Measurements from ENCODE around the gene SKI. TPM values are rescaled to one million over a fixed set of nuclear protein-coding genes. Genes with fewer than 3 reads are reported as not detected.

SKI gene
- total RNA-seq, 1 donor from 2014 or later = 34.8 TPM

DNA sequence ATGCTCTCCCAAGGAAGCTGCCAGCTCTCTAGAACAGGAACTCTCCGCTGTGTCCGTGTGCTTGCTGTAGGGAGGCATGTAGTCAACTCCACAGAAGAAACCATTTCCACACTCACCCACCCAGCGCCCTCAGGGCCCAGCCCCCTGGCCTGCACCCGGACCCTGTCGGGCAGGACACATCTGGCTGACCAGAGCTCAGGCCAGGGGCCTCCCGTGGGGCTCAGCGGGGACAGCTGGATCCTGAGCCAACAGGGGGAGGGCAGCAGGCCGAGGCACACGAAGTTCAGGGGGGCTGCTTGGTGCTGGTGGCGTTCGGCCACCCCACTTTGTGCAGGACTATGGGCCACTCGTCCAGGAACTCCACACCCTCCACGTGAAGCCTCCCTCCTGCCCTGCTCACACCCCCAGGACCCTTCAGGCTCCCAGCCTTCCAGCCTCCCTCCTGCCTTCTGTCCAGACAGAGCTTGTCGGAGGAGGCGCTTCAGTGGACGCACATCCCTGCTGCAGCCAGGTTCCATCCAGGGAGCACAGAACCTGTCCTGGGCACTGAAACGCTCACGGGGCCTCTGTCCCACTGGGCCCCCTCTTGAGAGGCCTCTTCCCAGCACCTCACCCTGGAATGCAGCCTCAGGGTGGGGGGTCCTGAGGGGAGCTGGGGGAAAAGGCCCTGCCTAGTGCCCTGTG is 18.6 kb upstream of the SKI start:
- DNase-seq (ENCODE audit: low read depth) = no peak

DNA sequence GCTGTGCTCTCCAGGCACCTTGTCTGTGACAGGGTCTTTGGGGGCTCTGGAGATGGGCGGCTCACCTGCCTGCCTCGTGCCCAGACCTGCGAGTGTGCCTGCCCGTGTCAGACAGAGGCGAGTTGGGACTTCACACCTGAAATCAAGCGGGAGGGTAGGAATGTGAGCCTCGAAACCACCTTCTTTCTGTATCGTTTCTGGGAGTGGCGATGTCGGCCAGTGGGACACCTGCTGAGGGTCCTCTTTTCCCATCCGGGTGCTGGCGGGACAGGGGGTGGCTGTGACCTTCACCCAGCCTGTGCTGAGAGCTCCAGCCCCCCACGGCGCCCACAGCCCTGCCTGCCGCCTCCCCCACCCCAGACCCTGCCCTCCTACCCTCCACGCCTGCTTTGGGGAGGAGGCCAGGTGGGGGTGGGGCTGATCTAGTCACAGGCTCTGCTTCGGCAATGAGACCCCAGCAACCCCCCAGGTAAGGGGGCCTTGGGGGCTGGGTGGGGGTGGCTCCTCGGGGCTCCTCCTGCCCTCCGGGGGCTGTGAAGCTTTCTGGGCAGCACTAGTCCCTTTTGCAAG is 17.9 kb upstream of the SKI start:
- no peak for DNase-seq (ENCODE audit: low read depth)

DNA sequence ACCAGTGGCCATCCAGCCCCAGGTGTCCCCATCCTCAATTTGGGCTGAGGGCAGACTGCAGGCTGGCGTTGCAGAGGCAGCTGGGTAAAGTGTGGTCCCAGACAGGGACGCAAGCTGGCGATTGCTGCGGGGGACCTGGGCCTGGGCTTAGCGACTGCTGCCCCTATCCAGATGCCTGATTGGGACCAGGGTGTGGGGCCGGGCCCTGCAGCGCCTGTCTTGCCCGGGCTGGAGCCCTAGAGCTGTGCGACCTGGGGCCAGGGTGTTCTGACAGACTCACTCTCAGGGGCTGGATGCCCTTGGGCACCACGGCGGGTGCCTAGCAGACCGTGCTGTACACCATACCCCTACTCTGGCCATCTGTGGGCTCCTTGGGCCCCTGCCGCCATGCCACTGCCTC is 17.3 kb upstream of the SKI start:
- DNase-seq (ENCODE audit: low read depth) = no peak

DNA sequence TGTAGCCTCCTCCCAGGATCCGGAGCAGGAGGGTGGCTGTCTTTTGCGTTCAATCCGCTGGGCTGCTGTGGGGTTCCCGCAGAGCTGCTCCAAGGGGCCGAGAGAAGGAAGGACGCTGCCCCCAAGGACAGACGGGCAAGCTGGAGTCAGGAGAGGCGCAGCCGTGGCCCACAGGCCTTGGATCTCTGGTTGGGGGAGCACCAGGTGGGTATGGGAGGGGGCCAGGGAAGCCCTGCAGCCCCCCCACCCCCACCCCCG is 15.9 kb upstream of the SKI start:
- DNase-seq (ENCODE audit: low read depth) = no peak

DNA sequence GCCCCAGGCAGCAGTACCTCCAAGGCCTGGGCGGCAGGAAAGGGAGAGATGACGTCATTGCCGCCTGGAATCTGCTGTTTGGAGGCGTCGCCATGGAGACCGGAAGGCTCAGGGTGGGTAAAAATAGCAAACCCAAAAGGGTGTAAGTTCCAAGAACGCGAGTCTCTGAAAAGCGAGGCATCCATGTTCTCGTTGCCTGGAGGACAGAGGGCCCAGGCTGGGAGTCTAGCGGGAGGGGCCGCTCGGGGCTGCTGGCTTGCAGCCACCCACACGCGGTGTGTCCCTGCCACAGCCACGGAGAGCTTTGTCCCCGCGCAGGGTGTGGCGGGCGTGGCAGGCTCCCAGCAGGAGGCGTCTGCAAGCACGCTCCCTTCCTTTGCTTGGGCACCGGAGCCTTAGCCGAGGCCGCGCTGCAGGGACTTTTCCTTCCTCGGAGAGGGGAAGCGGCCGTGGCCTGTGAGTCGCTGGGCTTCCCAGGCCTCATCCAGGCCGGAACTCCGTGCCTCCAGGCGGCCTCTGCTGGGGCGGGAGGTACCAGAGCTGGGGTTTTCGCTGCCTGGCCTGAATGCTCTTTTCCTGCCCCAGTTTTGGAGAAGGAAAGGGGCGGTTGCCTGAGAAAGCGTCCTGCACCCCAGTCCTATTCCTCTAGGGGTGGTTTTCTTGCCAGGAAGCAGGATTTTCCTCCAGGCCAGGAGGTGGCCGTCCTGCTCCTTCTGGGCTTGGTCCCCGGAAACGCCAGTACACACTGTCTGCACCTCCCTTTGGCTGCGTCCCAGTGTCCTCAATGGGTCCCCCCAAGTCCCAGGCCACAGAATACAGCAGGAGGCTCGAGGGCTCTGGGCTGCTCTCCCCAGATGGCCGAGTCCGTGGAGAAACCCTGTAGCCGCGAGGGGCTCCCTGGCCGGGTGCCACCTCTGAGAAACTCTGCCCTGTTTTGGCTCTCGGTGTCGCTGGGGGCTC is 15.3 kb upstream of the SKI start:
- DNase-seq (ENCODE audit: low read depth) = peak; percentile 89

DNA sequence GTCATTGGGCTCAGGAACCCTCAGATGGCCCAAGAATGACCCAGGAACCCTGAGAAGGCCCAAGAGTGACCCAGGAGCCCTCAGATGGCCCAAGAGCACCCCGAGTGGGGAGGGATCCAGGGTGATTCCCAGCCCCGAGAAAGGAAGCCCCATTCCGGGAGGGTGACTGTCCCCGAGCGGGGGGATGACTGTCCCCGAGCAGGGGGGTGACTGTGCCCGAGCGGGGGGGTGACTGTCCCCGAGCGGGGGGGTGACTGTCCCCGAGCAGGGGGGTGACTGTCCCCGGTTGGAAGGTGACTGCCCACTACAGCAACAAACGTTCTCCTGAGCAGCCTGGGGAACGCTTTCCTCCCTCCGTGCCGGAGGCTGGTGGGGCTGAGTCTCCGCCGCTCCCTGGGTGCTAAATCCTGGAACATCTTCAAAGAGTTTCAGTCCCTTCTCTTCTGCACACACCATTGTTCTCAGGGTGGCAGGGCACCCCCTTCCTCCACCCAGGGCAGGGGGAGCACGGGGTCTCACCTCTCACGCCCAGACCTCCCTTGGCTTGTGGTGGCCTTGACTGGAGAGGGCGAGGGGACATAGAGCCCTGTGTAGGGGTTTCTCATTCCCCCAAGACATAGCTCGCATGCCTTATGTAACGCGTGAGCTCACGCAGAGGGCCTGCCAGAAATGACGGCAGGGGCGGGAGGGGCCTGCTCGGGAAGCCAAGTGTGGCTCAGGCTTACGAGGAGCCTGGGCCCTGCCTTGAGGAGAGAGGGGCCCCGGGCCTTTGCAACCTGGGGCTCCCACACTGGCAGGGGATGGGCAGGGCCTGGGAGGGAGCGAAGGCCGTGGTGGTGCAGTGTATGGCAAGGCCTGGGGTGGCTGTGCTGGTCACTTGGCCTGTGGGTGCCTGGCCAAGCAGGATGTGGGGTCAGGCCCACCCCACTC is 14.3 kb upstream of the SKI start:
- no peak for DNase-seq (ENCODE audit: low read depth)

DNA sequence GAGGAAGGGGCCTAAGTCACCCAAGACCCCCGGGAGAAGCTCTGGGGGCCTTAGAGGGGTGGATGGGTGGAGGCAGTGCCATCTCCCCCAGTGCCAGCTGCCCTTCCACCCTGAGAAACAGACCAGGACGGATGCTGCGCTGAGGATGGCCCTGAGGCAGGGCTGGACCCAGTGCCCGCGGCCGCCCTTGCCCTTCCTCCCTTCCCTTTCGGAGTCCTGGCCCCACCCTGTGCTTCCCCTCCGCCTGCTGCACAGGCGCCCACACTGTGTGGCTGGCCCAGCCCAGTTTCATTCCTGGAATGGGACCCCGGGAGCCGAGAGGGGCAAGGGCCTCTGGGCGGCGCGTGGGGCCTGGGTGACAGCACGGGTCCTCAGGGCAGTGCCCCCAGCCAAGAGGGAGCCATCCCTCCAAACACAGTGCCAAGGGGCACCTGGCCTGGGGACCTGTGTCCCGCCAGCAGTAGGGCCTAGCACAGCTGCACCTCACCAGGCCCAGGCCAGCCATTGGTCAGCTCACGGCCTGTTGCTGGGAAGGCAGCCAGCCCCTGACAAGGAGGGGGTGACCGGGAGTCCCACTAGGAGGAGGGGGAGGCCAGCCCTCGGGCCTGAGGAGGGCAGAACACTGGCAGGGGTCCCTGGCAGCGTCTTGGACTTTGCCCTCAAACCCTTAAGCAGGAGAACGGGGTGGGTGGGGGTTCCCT is 13.4 kb upstream of the SKI start:
- DNase-seq (ENCODE audit: low read depth) = no peak

DNA sequence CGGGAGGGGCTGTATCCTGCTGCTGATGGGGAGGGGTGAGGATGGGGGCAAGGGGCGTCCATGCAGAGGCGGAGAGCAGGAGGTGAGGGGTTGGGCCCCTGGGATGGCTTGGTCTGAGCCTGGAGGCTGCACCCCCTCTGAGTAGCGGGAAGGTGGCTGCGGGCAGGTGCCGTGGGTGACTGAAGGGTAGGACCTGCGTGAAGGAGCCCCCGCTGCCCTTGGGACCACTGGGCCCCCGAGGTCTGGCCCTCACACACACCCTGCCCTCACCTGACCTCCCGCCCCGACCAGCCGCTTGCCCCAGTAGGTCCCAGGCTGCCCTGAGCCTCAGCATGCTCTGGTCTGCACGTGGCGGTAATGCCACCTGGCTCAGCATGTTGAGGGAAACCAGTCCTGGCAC is 12.8 kb upstream of the SKI start:
- DNase-seq (ENCODE audit: low read depth) = no peak

DNA sequence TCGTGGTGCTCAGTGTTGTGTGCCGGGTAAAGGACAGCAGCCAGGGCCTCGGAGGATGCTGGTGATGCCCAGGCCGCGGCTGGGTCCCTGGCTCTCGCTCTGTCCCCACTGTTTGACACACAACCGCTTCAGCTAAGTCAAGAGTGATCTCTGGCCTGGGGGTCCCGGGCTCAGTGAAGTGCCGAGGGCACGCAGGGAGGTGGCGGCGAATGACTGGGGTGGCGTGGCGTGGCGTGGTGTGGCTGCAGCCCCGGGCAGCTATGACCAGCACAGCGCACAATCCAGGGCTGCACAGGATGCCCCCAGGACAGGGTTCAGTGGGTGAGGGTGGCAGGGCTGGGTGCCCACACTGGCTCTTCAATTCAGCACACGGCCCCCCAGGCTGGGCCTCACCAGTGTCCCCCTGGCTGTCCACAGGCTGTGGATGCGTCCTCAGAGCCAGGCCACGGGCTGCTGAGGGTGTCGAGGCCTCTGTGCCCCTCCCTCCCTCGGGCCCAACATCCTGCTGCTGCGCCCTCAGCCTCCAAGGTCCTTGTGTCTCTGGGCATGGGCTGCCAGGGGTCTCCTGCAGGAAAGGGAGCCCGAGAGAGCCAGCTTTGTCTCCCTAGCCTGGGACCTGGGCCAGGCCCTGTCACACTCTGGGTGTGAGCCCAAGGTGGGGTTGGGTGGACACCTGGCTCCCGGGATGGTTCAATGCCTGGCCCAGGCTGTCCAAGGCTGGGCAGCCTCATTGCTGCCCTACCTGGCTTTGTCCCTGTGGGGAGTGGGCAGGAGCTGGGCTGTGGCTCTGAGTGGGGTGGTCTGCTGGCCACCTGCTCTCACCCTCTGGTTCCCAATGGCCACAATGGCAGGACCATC is 12.0 kb upstream of the SKI start:
- DNase-seq (ENCODE audit: low read depth) = no peak

DNA sequence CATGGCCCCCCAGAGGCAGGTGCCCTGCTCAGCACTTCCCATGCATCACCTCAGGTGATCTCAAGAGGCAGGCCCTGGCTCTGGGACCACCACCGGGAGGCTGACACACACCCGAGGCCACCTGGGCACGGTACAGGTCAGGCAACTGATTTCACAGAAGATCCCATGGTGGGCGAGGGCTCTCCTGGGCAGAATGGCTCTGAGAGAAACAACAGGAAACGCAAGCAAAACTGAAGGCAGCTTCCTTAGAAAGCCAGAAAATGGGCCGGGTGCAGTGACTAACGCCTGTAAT is 11.4 kb upstream of the SKI start:
- no peak for DNase-seq (ENCODE audit: low read depth)

DNA sequence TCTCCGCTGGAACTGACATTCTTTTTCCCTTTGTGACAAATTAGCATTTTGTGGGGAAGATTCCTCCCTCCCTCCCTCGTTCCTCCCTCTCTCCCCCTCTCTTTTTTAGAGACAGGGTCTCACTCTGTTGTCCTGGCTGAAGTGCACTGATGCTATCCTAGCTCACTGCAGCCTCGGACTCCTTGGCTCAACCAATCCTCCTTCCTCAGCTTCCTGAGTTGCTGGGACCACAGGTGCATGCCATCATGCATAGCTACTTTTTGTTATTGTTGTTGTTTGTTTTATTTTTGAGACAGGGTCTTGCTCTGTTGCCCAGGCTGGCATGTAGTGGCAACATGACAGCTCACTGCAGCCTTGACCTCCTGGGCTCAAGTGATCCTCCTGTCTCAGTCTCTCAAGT is 6.8 kb upstream of the SKI start:
- DNase-seq (ENCODE audit: low read depth) = no peak

DNA sequence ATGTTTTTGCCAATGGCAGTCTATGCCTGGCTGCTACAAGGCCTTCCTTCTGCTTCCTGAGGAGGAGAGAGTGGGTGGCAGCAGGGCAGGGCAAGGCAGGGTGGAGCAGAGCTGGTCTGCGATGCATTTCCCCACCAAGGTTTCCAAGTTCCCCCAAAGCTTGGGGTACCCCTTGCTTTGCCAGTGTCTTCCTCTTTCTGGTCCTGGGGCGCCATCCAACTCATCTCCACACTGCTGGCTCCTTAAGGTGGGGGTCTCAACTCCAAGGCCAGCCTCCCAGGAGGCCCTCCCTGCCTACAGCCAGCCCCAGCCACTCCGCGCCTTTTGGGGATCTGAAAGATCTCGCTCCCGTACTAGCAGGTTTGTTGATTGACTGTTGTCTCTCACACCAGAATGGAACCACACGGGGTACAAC is 3.9 kb upstream of the SKI start:
- no peak for DNase-seq (ENCODE audit: low read depth)

DNA sequence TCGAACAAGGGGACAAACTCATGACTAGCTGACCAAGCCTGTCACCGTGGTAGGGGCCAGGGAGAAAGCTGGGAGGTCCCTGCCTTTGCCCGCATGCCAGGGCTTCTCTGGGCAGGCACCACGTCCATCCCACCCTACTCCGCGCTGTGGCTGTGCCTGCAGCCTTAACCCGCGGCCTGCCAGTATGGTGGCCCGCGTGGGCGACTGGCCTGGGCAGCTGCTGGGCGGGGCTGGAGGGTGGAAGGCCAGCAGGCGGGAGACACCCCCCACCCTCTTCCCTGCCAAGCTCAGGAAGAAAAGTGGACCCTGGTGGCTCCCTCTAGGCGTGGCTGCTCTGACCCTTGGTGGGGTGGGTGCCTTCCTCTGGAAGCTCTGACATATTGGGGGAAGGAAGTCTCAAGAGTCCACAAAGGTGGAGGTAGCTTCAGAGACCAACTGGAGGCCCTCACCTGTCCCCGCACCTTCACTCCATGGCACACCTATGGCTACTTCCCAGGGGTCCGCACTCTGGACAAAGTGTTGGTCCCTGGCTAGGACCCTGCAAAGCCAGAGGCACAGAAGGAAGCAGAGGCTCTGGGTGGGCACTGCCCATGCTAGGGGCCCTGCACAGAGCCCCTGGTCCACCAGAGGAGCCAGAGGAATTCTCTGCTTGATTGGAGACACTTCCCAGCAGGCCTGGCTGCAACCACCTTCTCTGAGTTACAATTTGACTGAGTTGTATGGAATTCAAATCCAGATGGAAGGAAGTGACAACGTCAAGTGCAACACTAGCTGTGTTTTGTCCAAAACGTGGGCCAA is 3.3 kb upstream of the SKI start:
- DNase-seq (ENCODE audit: low read depth) = no peak

DNA sequence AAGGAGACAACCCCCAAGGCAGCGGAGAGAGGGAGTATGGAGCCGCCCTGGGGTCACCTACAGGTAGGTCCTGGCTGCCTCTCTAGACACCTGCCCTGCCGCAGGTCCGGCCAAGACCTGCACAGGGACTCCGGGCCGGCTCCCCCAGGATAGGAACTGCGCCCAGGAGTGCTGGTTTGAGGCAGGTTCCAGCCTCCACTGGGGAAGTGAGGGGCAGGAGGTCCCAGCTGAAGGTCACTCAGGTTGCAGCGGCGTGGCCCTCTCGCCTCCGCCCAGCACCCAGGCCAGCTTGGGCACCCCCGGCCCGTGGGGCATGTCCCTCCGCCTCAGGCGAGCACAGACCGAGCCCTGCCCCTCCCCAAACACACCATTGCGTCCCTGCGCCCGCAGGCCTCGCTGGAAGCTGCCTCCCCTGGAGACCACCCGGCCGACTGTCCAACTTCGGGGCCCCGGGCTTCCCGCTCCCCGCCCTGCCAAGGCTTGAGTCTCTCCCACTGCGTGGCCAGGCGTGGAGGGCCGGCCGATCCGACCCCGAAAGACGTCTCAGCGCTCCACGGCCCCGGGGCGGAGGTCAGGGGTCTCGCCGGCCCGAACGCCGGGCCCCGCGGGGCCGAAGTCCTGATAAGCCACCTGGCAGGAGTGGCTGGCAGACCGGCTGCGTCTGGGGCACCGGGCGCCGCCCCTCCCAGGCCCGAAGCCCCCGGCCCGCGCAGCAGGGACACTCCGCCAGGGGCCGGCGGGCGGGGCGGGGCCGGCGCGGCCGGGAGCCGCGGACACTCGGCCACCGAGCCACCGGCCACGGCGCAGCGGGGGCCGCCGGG is 1.4 kb upstream of the SKI start:
- no peak for DNase-seq (ENCODE audit: low read depth)

DNA sequence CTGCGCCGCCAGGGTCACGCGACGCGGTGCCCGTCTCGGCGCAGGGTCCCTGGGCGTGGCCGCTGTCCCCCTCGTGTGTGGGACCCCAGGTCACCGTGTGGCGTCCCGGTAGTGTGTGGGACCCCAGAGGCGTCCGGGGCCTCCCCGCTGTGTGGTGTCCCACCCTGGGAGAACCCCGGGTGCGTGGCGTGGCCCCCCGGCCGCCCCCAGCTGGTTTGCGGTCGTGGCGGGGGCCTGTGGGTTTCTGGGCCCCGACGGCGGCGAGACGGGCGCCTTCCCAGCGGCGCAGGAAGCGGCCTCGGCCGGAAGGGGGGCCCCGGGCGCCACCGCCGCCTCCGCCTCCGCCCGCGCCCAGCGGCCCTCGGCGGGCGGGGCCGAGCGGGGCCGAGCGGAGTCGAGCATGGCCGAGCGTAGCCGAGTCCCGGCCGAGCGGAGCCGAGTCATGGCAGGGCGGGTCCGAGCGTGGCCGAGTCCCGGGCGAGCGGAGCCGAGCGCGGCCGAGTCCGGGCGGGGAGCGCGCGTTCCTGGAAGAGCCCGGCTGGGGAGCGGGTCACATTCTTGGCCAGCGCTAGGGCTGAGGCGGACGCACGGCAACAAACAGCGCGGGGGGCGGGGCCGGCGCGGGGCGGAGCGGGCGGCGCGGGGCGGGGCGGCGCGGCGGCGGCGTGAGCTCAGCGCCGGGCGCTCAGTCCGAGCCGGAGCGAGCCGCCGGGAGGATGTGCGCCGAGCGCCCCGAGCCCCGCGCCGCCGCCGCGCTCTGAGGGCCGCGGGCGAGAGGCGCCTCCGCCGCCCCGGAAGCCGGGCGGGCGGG is 568 bp upstream of the SKI start:
- peak; percentile 78 for DNase-seq (ENCODE audit: low read depth)

DNA sequence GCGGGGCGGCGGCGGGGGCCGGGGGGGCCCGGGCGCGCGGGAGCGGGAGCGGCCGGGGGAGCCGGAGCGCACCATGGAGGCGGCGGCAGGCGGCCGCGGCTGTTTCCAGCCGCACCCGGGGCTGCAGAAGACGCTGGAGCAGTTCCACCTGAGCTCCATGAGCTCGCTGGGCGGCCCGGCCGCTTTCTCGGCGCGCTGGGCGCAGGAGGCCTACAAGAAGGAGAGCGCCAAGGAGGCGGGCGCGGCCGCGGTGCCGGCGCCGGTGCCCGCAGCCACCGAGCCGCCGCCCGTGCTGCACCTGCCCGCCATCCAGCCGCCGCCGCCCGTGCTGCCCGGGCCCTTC is 546 bp downstream of the SKI start:
- DNase-seq (ENCODE audit: low read depth) = no peak

DNA sequence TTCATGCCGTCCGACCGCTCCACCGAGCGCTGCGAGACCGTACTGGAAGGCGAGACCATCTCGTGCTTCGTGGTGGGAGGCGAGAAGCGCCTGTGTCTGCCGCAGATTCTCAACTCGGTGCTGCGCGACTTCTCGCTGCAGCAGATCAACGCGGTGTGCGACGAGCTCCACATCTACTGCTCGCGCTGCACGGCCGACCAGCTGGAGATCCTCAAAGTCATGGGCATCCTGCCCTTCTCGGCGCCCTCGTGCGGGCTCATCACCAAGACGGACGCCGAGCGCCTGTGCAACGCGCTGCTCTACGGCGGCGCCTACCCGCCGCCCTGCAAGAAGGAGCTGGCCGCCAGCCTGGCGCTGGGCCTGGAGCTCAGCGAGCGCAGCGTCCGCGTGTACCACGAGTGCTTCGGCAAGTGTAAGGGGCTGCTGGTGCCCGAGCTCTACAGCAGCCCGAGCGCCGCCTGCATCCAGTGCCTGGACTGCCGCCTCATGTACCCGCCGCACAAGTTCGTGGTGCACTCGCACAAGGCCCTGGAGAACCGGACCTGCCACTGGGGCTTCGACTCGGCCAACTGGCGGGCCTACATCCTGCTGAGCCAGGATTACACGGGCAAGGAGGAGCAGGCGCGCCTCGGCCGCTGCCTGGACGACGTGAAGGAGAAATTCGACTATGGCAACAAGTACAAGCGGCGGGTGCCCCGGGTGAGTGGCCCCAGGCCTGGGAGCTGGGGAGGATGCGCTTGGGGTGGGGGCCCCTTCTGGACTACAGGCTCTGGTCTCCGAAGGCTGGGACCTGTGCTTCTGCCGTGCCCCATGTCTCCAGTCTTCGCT is 1.1 kb downstream of the SKI start:
- no peak for DNase-seq (ENCODE audit: low read depth)
